ENCODE results near the gene C19orf85.

GRCh38 chr19:55504981-55505380, 40.4 kb upstream of the C19orf85 start:
- TF ChIP-seq CTCF (IDR thresholded peaks at IDR 0.05) (no peak), POLR2A (IDR thresholded peaks at IDR 0.05) (no peak)

Measured in uterus (tissue), 2 donors.